Lower lobe of right lung (tissue), 2 donors: ENCODE results near the gene PRAF2. TPM values are rescaled to one million over a fixed set of nuclear protein-coding genes. Genes with fewer than 3 reads are reported as not detected.

Experiments used
- ATAC-seq, 2 donors: fragments of 200-7000 bp; cut with Tn5 transposase; one replicate each; pipeline ENCODE4 v1.9.1; 2020 to 2022; ENCODE audit warnings: mild to moderate bottlenecking in 2 of 2, moderate library complexity in 2 of 2
- DNase-seq: peaks from one replicate; pipeline ENCODE4 v3.0.0-alpha.2; 2020
- H3K27ac ChIP-seq: fragments of 200-600 bp; one replicate; pipeline ENCODE4 v1.8.0; 2022
- H3K27me3 ChIP-seq: fragments of 200-600 bp; one replicate; pipeline ENCODE4 v1.8.0; 2022; ENCODE audit warnings: low read depth
- H3K36me3 ChIP-seq: fragments of 200-600 bp; one replicate; pipeline ENCODE4 v1.8.0; 2022; ENCODE audit warnings: mild to moderate bottlenecking
- H3K4me1 ChIP-seq: fragments of 200-600 bp; one replicate; pipeline ENCODE4 v1.8.0; 2022
- H3K4me3 ChIP-seq: fragments of 200-600 bp; one replicate; pipeline ENCODE4 v1.8.0; 2022; ENCODE audit warnings: mild to moderate bottlenecking
- H3K9me3 ChIP-seq: fragments of 200-600 bp; one replicate; pipeline ENCODE4 v1.8.0; 2022
- CTCF ChIP-seq: fragments of 200-600 bp; IDR thresholded peaks from one replicate; pipeline ENCODE4 v1.8.0; 2022; ENCODE audit warnings: antibody characterized with exemption, mild to moderate bottlenecking
- intact Hi-C: fragments of 100-400 bp; cut with DNase I; formaldehyde crosslinking; loops from one replicate; pipeline ENCODE4 v1.11.0; 2022
- total RNA-seq: library from RNA; stranded (reverse); fragmentation: NEBNext Ultra II Directional; extraction: Animal tissue kit (Norgen Biotek cat#: 25700); gene quantifications from one replicate; pipeline ENCODE4 v1.2.1, GENCODE V29; 2021
- donor health status: DM: no; HTN: yes; CAD: no; lungs with severe emphysema.

PRAF2 gene
- total RNA-seq, 1 donor from 2014 or later = 17.4 TPM

GRCh38 chrX:49061490-49061889 lies 12.3 kb downstream of the PRAF2 start:
- intact Hi-C loops = no loop called here
- DNase-seq (no peak), ATAC-seq (no peak)
- Histone ChIP-seq H3K4me3 (no peak overlapping the region), H3K27ac (no peak overlapping the region), H3K9me3 (no peaks in the 10 kb centered on the region), H3K4me1 (no peaks in the 10 kb centered on the region), H3K36me3 (peaks cover 4% of the 10 kb centered on the region), H3K27me3 (no peaks in the 10 kb centered on the region)
- TF ChIP-seq CTCF = no peak

- intact Hi-C loops = no loop called here
- H3K27me3 ChIP-seq = no peaks in the 10 kb centered on the region
- no peak overlapping the region for H3K27ac ChIP-seq
- ATAC-seq (no peak), DNase-seq (no peak)
- no peak for TF ChIP-seq CTCF
- H3K36me3 ChIP-seq = peaks cover 4% of the 10 kb centered on the region
- no peaks in the 10 kb centered on the region for H3K4me1 ChIP-seq
- no peaks in the 10 kb centered on the region for H3K9me3 ChIP-seq
- no peak overlapping the region for H3K4me3 ChIP-seq
Measured at GRCh38 chrX:49060914-49061313, 12.9 kb downstream of the PRAF2 start.

- no peaks in the 10 kb centered on the region for H3K9me3 ChIP-seq
- no peaks in the 10 kb centered on the region for H3K27me3 ChIP-seq
- DNase-seq = no peak
- peak overlapping the region; percentile 62 for H3K27ac ChIP-seq
- H3K4me3 ChIP-seq = peak overlapping the region; percentile 45
- intact Hi-C loops = no loop called here
- no peak for TF ChIP-seq CTCF
- peak; percentile 54 to 65 for ATAC-seq
- H3K4me1 ChIP-seq = no peaks in the 10 kb centered on the region
- H3K36me3 ChIP-seq = peaks cover 4% of the 10 kb centered on the region
Measured at GRCh38 chrX:49059681-49060085, 14.1 kb downstream of the PRAF2 start.

- intact Hi-C loops = no loop called here
- Histone ChIP-seq H3K4me1 (no peaks in the 10 kb centered on the region), H3K27me3 (no peaks in the 10 kb centered on the region), H3K9me3 (no peaks in the 10 kb centered on the region), H3K27ac (peak overlapping the region; percentile 62), H3K36me3 (peaks cover 4% of the 10 kb centered on the region), H3K4me3 (peak overlapping the region; percentile 45)
- no peak for TF ChIP-seq CTCF
- ATAC-seq (peak; percentile 34 to 46), DNase-seq (no peak)
Measured at GRCh38 chrX:49059201-49059600, 14.6 kb downstream of the PRAF2 start.

GRCh38 chrX:49058794-49059193 lies 15.0 kb downstream of the PRAF2 start, which contains the start of gene CCDC120:
CCDC120 (plus strand) TSS chrX:49058999; CDS start chrX:49062042, 3,043 bp downstream.
- Histone ChIP-seq H3K27ac (peak within 1 kb of the TSS; percentile 62), H3K27me3 (no peaks in the 10 kb centered on the region), H3K4me1 (no peaks in the 10 kb centered on the region), H3K4me3 (peak within 1 kb of the TSS; percentile 45), H3K36me3 (peaks cover 4% of the 10 kb centered on the region), H3K9me3 (no peaks in the 10 kb centered on the region)
- DNase-seq (peak; percentile 51), ATAC-seq (peak; percentile 90 to 91)
- TF ChIP-seq CTCF = no peak
- intact Hi-C loops = no loop called here
